GM12864 (cell line): ENCODE data around the gene UBN1.

Experiments used
- DNase-seq: peaks from one replicate; pipeline ENCODE4 v3.0.0-alpha.2; 2011; ENCODE audit warnings: low read depth
- H3K4me3 ChIP-seq: 2 replicates; pipeline ENCODE4 v1.5.1; 2011; ENCODE audit warnings: mild to moderate bottlenecking, low read depth, low read length, control low read depth
- TF ChIP-seq, protein P1 (sequence below): IDR thresholded peaks from 2 replicates; pipeline ENCODE4 v1.5.1; 2011; ENCODE audit warnings: low read depth, mild to moderate bottlenecking, moderate library complexity, low read length, control low read depth, inconsistent platforms; ENCODE audit errors: missing control alignments

UBN1 gene

DNA sequence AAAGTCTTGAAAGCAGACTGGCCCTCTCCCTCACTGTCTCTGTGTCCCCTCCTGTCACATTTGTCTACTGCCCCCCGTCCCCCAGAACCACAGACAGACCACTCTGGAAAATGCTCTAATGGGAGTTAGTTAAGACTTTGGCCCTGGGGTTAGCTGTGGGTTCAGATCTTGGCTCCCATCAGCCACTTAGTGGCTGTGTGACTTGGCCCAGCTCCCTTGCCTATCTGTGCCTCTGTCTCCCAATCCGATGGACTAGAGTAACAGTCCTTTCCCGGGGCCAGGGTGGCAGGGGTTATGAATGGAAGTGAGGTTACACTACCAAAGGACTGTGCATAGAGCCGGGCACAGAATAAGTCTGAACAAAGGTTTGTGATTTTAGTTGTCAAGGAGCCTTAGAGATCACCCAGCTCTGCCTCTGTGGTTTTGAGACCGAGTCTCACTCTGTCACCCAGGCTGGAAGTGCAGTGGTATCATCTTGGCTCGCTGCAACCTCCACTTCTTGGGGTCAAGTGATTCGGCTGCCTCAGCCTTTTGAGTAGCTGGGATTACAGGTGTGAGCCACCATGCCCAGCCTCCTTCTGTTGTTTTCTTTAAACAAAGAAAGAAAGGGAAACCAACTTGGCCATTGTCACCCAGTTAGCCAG, 66.0 kb downstream of the UBN1 start:
- no peak overlapping the region for H3K4me3 ChIP-seq
- TF ChIP-seq, protein P1, sequence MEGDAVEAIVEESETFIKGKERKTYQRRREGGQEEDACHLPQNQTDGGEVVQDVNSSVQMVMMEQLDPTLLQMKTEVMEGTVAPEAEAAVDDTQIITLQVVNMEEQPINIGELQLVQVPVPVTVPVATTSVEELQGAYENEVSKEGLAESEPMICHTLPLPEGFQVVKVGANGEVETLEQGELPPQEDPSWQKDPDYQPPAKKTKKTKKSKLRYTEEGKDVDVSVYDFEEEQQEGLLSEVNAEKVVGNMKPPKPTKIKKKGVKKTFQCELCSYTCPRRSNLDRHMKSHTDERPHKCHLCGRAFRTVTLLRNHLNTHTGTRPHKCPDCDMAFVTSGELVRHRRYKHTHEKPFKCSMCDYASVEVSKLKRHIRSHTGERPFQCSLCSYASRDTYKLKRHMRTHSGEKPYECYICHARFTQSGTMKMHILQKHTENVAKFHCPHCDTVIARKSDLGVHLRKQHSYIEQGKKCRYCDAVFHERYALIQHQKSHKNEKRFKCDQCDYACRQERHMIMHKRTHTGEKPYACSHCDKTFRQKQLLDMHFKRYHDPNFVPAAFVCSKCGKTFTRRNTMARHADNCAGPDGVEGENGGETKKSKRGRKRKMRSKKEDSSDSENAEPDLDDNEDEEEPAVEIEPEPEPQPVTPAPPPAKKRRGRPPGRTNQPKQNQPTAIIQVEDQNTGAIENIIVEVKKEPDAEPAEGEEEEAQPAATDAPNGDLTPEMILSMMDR: no peak
- no peak for DNase-seq

DNA sequence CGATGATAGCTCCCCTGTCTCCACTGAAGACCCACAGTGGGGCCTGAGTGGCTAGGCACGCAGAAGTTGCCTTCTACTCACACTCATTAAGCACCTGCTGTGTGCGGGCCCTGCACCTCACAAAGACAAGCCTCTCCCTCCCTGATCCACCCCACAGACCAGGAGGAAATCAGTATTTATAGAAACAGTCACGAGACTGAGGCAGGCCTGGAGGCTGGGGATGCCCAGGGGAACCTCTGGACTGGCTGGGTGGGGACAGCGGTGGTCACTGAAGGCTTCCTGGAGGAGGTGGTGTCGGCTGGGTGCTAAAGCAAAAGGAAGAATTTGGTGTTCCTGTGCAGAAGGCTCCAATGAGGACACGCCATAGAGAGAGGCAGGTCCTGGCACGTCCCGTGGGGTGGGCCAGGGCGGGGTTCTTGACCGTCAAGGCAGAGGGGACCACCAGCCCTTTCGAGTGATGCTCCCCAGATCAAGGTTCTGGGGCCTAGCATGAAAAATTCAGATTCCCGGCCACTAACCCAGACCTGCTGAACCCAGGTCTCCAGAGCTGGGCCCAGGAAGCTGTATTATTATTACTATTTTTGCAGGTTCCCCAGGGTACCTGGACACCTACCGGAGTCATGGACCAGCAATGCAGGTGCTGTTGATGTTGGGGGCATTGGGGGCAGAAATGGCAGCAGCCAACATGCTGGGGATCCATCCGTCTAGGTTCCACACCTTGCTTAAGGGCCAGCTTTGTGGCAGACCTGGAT, 66.7 kb downstream of the UBN1 start:
- DNase-seq: no peak
- TF ChIP-seq, protein P1: no peak
- H3K4me3 ChIP-seq: no peak overlapping the region

DNA sequence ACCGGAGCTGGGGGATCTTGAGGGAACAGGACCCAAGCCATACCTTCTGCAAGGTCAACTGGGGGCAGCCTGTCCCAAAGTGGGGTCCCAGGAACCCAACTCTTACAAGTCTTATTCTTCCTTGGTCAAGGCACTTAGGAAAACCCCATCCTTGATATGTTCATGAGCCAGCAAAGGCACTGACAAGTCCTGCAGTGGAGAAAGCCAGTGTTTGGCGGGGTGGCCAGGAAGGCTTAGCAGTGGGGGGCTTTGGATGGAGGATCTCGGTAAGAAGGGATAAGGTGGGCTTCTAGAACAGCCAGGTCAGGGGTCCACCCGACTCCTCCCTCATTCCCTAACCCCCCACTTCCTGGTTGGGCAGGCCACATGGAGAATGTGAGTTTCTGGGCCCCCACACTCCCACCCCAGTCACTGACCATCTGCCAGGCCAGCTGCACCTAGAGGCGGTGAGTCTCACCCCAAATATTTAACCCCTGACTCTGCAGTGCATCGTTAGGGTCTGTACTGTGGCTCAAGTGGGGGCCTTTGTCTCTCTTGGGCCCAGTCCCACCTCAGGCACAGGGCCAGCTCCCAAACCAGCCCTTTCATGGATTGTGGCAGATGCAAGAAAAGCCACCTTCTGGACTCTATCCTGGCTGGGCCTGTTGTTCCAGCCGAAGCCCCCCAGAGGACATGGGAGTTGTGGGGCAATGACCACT, 67.4 kb downstream of the UBN1 start:
- no peak for DNase-seq
- H3K4me3 ChIP-seq: no peak overlapping the region
- TF ChIP-seq, protein P1: no peak

DNA sequence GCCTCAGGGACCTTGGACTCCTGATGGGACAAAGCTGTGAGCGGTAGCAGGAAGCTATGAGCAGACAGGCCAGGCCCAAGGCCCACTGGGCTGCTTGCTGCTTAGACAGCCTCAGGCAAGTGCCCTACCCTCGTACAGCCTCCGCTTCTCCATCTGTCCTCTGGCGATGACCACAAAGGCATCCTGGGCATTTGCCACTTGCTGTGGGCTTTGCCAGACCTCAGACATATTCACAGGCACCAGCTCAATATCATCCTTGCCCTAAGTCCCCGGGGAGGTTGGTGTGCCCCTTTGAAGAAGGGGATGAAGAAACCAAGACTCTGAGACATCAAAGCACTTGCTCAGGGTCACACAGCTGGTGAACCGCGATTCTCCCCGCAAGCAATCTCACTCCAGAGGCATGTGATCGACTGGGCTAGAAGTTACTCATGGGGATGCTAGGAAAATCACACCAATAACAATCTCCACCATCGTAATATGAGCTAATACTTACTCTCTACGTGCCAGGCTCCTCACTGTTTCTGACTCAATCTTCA, 68.0 kb downstream of the UBN1 start:
- no peak overlapping the region for H3K4me3 ChIP-seq
- DNase-seq: no peak
- TF ChIP-seq, protein P1: no peak

DNA sequence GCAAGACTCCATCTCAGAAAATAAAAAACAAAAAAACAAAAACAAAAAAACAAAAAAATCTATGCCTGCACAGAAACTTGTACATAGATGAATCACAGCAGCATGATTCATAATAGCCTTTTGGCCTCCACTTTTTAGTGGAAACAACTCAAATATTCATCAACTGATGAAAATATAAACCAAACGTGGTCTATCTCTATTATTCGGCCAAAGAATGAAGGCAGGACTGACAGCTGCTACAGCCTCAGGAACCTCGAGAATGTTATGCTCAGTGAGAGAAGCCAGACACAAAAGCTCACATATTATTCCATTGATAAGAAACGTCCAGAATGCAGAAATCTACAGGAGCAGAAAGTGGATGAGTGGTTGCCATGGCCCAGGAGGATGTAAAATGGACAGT, 69.8 kb downstream of the UBN1 start:
- TF ChIP-seq, protein P1: no peak
- no peak overlapping the region for H3K4me3 ChIP-seq
- no peak for DNase-seq

DNA sequence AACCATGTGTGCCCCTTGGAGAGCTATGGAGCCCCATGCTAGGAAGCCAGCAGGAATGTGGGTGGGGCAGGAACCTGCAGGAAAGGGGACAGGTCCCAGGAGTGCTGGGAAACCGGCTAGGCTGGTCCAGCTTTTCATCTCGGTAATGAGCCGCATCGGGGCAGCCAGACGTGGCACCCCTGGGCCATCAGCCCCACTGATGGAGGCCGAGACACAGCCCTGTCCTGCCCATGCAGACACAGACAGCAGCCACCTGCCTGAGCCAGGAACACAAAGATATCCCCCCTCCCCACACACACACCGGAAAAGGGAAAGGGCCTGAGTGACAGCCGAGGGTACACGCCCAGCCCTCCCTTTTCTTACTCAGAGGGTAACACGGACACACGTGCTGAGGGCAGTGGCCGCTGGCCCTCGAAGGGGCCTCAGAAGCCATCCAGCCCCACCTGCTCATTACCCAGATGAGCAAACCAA, 71.5 kb downstream of the UBN1 start:
- DNase-seq: no peak
- no peak overlapping the region for H3K4me3 ChIP-seq
- TF ChIP-seq, protein P1: no peak
